Measurements from ENCODE around the gene BTBD19. TPM values are rescaled to one million over a fixed set of nuclear protein-coding genes. Genes with fewer than 3 reads are reported as not detected.

The BTBD19 gene
- polyA plus RNA-seq, 1 of the 3 experiments (the other 2 are of a cell fraction): 36.9 TPM

DNA sequence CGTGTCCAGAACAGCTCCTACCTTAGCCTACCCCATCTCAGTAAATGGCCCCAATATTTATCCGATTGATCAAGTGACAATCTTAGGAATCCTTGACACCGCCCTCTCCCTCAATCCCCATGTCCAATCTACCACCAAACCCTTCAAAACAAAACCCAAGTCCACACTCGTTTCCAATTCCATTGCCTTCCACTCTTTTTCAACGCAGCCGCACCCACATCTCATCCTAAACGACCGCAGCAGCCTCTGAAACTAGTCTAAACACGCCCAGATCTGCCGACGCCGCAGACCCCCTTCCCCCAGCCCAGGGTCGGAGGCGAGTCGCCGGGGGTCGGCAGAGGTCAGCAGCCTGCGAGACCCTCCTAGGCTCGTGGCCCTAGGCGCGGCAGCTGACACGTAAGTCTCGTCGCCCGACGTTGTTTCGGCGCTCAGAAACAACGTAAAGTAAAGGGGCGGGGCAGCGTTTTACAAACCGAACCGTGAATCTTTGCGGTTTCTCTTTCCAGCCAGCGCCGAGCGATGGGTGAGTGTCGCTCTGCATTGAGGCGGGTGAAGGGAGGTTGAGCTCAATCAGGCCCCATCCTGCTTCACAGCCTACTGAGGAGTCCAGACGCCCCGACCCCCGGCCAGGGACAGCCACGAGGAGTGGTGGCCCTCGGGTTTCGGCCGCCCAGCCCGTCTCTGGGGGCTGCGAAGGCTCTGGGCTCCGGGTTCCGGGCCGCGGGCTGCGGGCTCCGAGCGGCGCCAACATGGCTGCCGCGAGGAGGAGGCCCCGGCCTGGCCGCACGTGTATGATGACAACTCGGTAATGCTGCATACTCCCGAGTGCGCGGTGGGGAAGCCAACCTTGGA, 33.0 kb upstream of the BTBD19 start, which contains the start of gene RPS8:
RPS8 (plus strand) TSS at position 463 of the 852 bp plus-strand sequence; CDS start at position 520, 57 bp downstream.
- Histone ChIP-seq H2AFZ (ENCODE audit: low read depth) (peak within 1 kb of the TSS; percentile 86), H3K9me2 (no peaks in the 10 kb centered on the region), H3K79me2 (ENCODE audit: insufficient read depth) (peaks cover 56% of the 10 kb centered on the region), H3K36me3 (replicated peaks in 1 of 2; ENCODE audit: control insufficient read depth in 1 of 2, insufficient read depth in 2 of 2, low read length in 1 of 2) (peaks cover 22 to 43% of the 10 kb centered on the region in 2 experiments), H3K9me3 (no peaks in the 10 kb centered on the region), H4K20me1 (ENCODE audit: insufficient read depth) (peaks cover 41% of the 10 kb centered on the region), H3K4me2 (peak within 1 kb of the TSS; percentile 98), H3K9ac (peak within 1 kb of the TSS; percentile 93), H3K4me3 (ENCODE audit: low read depth in 2 of 2, low read length in 1 of 2) (peak within 1 kb of the TSS; percentile 54 to 79), H3K4me1 (ENCODE audit: control insufficient read depth in 1 of 2, insufficient read depth in 2 of 2, low read depth in 1 of 2, low read length in 1 of 2) (peaks cover 14 to 16% of the 10 kb centered on the region in 2 experiments; a peak in 3 of 4 replicates), H3F3A (replicated peaks; ENCODE audit: insufficient read depth) (peaks cover 51% of the 10 kb centered on the region), H3K27ac (ENCODE audit: low read depth in 2 of 2, low read length in 1 of 2) (peak within 1 kb of the TSS; percentile 84 to 87), H3K27me3 (ENCODE audit: insufficient read depth) (no peaks in the 10 kb centered on the region)
- 0% methylated on average over 42 of the region's 65 CpGs for WGBS (ENCODE audit: low lambda C conversion rate)
- TF ChIP-seq JUND (IDR thresholded peaks at IDR 0.05) (no peak), GATA2 (CRISPR knock-in tag; IDR thresholded peaks at IDR 0.05) (no peak), CHD2 (IDR thresholded peaks at IDR 0.05; ENCODE audit: low read length, partially characterized antibody) (peak; percentile 91), FOXJ3 (CRISPR knock-in tag; IDR thresholded peaks at IDR 0.05) (0 out of 2 replicates have a peak, but pooled peaks have one; percentile 12), TEAD4 (IDR thresholded peaks at IDR 0.05; ENCODE audit: borderline replicate concordance, insufficient read depth) (no peak), MXI1 (IDR thresholded peaks at IDR 0.05; ENCODE audit: low read depth, low read length) (peak; percentile 92), YY1 (IDR thresholded peaks at IDR 0.05; ENCODE audit: low read depth) (peak; percentile 82), POLR2AphosphoS5 (IDR thresholded peaks at IDR 0.05; ENCODE audit: low read depth, low read length) (peak; percentile 99), SIN3A (IDR thresholded peaks at IDR 0.05; ENCODE audit: borderline replicate concordance, low read depth, low read length) (peak; percentile 85), RXRA (IDR thresholded peaks at IDR 0.05; ENCODE audit: borderline replicate concordance, low read depth) (no peak), USF2 (IDR thresholded peaks at IDR 0.05; ENCODE audit: borderline replicate concordance, low read depth, low read length) (no peak), TAF1 (IDR thresholded peaks at IDR 0.05; ENCODE audit: borderline replicate concordance, low read depth, low read length) (peak; percentile 98), FOXM1 (IDR thresholded peaks at IDR 0.05; ENCODE audit: low read depth) (peak; percentile 85), RFX5 (IDR thresholded peaks at IDR 0.05; ENCODE audit: low read length) (no peak), ELF1 (IDR thresholded peaks at IDR 0.05) (no peak; the same call in 1 of the 2 replicates)
- TF ChIP-seq, protein P1, sequence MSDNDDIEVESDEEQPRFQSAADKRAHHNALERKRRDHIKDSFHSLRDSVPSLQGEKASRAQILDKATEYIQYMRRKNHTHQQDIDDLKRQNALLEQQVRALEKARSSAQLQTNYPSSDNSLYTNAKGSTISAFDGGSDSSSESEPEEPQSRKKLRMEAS (IDR thresholded peaks at IDR 0.05; ENCODE audit: low read depth): peak; percentile 82
- TF ChIP-seq, protein P2, sequence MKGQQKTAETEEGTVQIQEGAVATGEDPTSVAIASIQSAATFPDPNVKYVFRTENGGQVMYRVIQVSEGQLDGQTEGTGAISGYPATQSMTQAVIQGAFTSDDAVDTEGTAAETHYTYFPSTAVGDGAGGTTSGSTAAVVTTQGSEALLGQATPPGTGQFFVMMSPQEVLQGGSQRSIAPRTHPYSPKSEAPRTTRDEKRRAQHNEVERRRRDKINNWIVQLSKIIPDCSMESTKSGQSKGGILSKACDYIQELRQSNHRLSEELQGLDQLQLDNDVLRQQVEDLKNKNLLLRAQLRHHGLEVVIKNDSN (IDR thresholded peaks at IDR 0.05; ENCODE audit: borderline replicate concordance, low read depth): peak; percentile 28; the same call in 1 of the 2 replicates
- TF ChIP-seq, protein P3, sequence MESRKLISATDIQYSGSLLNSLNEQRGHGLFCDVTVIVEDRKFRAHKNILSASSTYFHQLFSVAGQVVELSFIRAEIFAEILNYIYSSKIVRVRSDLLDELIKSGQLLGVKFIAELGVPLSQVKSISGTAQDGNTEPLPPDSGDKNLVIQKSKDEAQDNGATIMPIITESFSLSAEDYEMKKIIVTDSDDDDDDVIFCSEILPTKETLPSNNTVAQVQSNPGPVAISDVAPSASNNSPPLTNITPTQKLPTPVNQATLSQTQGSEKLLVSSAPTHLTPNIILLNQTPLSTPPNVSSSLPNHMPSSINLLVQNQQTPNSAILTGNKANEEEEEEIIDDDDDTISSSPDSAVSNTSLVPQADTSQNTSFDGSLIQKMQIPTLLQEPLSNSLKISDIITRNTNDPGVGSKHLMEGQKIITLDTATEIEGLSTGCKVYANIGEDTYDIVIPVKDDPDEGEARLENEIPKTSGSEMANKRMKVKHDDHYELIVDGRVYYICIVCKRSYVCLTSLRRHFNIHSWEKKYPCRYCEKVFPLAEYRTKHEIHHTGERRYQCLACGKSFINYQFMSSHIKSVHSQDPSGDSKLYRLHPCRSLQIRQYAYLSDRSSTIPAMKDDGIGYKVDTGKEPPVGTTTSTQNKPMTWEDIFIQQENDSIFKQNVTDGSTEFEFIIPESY (IDR thresholded peaks at IDR 0.05; ENCODE audit: borderline replicate concordance, low read depth): peak; percentile 70; the same call in 1 of the 2 replicates
- TF ChIP-seq, protein P4, sequence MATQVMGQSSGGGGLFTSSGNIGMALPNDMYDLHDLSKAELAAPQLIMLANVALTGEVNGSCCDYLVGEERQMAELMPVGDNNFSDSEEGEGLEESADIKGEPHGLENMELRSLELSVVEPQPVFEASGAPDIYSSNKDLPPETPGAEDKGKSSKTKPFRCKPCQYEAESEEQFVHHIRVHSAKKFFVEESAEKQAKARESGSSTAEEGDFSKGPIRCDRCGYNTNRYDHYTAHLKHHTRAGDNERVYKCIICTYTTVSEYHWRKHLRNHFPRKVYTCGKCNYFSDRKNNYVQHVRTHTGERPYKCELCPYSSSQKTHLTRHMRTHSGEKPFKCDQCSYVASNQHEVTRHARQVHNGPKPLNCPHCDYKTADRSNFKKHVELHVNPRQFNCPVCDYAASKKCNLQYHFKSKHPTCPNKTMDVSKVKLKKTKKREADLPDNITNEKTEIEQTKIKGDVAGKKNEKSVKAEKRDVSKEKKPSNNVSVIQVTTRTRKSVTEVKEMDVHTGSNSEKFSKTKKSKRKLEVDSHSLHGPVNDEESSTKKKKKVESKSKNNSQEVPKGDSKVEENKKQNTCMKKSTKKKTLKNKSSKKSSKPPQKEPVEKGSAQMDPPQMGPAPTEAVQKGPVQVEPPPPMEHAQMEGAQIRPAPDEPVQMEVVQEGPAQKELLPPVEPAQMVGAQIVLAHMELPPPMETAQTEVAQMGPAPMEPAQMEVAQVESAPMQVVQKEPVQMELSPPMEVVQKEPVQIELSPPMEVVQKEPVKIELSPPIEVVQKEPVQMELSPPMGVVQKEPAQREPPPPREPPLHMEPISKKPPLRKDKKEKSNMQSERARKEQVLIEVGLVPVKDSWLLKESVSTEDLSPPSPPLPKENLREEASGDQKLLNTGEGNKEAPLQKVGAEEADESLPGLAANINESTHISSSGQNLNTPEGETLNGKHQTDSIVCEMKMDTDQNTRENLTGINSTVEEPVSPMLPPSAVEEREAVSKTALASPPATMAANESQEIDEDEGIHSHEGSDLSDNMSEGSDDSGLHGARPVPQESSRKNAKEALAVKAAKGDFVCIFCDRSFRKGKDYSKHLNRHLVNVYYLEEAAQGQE (IDR thresholded peaks at IDR 0.05; ENCODE audit: low read depth, low read length): 0 out of 2 replicates have a peak, but pooled peaks have one; percentile 29
- CTCF ChIA-PET: interaction anchor here (1.0 to 2.7 kb wide), 10 partner anchors 9 to 59 kb away, joined by 3 to 16 read pairs (median 4); partner anchors contain the start of genes BTBD19, PLK3 and RNU5D-1
- POLR2A ChIA-PET: interaction anchor here (0.6 to 2.5 kb wide), 25 partner anchors 9 to 565 kb away, joined by 3 to 22 read pairs (median 5); partner anchors contain the start of genes ARMH1, BEST4, BTBD19 and EIF2B3
- DNase-seq: peak; percentile 90

Measured in SK-N-SH (cell line).